ENCODE results near the gene LCN15.

- TF ChIP-seq POLR2A (IDR thresholded peaks at IDR 0.05): no peak
- no peak for TF ChIP-seq CTCF (IDR thresholded peaks at IDR 0.05)
These were observed 18.2 kb downstream of the LCN15 start for GRCh38 chr9:136746155-136746490.
